AG09319 (cell line): Measurements from ENCODE around the gene ZMYM3.

Source experiments
- DNase-seq: peaks from one replicate; pipeline ENCODE4 v3.0.0-alpha.2; 2010; ENCODE audit warnings: low read depth; ENCODE audit errors: extremely low read depth
- TF ChIP-seq, protein P1 (sequence below): IDR thresholded peaks from 2 replicates; pipeline ENCODE4 v1.5.1; 2011; ENCODE audit warnings: low read depth, mild to moderate bottlenecking, inconsistent platforms, low read length, moderate library complexity

Gene ZMYM3

DNA sequence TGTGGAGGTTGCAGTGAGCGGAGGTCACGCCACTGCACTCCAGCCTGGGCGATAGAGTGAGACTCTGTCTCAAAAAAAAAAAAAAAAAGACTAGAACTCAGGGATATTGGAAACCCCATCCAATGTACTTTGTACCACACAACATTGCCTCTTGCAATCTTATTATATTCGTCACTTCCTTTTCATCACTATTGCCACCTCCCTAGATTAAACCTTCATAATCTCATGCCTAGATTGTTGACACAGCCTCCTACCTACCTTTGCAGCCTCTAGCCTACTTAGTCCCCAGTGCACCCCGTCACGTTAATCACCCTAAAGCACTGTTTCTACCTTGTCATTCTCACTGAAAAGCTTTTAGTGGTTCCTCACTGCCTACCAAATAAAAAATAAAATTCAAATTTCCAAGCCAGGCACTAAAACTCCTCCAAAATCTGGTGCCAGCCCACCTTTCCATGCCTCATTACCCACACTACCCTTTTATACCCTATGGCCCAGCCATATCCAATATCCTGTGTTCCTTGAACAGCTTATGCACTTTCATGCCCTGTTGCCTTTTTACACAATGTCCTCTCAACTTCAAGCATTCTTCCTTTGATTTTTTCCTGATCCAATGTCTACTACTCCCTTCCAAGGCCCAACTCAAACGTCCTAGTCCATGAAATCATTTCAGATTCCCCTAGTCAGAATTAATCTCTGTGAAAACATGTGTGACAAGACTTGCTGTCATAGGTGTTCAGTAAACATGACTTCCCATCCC is 54.5 kb downstream of the ZMYM3 start:
- TF ChIP-seq, protein P1, sequence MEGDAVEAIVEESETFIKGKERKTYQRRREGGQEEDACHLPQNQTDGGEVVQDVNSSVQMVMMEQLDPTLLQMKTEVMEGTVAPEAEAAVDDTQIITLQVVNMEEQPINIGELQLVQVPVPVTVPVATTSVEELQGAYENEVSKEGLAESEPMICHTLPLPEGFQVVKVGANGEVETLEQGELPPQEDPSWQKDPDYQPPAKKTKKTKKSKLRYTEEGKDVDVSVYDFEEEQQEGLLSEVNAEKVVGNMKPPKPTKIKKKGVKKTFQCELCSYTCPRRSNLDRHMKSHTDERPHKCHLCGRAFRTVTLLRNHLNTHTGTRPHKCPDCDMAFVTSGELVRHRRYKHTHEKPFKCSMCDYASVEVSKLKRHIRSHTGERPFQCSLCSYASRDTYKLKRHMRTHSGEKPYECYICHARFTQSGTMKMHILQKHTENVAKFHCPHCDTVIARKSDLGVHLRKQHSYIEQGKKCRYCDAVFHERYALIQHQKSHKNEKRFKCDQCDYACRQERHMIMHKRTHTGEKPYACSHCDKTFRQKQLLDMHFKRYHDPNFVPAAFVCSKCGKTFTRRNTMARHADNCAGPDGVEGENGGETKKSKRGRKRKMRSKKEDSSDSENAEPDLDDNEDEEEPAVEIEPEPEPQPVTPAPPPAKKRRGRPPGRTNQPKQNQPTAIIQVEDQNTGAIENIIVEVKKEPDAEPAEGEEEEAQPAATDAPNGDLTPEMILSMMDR = no peak
- no peak for DNase-seq

DNA sequence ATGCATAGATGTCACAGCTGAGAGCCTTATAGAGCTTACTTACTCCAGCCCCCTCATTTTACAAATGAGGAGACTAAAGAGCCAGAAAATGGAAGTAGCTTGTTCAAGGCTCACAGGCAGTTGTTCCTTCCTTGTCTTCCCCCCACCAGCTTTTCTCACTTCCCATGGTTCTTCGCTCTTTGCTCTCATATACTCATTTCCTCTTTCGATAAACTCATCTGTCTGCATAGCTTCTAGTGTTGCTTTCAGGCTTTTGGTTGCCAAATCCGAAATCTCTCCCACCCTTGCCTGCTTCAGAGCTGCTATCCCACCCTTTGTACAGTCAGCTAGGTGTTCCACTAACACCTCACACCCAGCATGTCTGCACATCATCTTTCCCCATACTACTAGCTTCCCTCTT is 55.9 kb downstream of the ZMYM3 start:
- no peak for DNase-seq
- TF ChIP-seq, protein P1 = no peak

DNA sequence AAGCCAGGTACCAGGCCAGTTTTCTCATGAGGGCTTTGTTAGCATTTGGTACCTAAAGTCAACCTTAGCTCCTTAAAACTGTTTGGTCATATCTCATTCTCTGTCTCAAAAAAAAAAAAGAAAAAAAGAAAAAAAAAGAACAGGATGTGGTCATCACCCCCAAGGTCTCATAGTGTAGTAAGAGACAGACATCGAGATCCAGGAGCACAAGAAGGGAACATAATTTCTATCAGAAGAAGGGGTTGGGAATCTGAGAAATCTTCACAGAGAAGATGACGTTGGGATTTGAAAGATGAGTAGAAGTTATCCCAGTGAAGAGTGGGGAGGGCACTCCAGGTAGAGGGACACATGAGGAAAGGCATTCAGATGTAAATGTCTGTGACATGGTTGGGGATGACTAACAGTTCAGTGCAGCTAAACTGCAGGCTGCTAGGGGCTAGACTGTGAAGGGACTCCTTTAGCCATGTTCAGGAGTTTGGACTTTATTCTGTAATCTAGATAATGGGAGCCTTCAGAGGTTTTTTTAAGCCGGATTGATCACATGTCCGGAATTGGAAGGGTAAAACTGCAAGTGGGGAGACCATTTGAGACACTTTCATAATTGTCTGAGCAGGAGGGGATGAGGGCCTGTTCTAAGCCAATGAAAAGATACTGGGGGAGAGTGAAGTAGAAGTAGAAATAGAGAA is 57.8 kb downstream of the ZMYM3 start:
- DNase-seq = no peak
- TF ChIP-seq, protein P1 = no peak

DNA sequence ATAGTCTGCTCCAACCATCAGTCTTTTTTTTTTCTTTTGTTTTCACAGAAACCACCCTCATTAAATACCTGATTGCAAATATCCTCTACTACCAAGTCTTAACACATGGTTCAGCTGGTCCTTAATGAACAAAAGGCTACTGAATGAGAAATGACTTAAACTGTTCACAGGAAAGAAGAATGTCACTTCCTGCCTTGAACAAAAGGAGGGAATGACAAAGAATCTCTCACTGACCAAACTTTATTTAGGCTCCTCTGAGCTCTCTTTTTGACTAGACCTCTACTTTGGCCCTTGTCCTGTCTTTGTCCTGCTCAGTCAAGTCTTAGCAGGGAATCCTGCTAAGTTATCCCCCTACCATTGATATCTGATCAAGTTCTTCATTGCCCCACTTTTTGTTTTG is 62.7 kb downstream of the ZMYM3 start:
- TF ChIP-seq, protein P1 = no peak

More for the DNA sequence above, 62.7 kb downstream of the ZMYM3 start:
- DNase-seq = no peak
